ENCODE measurements around the gene PPARGC1A. TPM values are rescaled to one million over a fixed set of nuclear protein-coding genes. Genes with fewer than 3 reads are reported as not detected.

The PPARGC1A gene
- total and polyA plus RNA-seq, 2 donors (not counting 1 experiment from before 2014, with no cell fraction given), result not detected

GRCh38 chr4:23857367-23857959 is 32.4 kb downstream of the PPARGC1A start:
- DNase-seq (no peak), ATAC-seq (ENCODE audit: low read depth) (no peak)
- Mint-ChIP-seq H3K4me3 (no peak overlapping the region), H3K27ac (no peak overlapping the region), H3K27me3 (no peaks in the 10 kb centered on the region), H3K9me3 (ENCODE audit: insufficient read depth) (peaks cover 1% of the 10 kb centered on the region), H3K4me1 (no peaks in the 10 kb centered on the region)
- H4K20me1 ChIP-seq (ENCODE audit: control insufficient read depth, insufficient read depth, low read length, poor library complexity, severe bottlenecking), result no peaks in the 10 kb centered on the region
- H3K27me3 ChIP-seq (replicated peaks in 1 of 4; ENCODE audit: control extremely low read depth in 1 of 4, control insufficient read depth in 3 of 4, insufficient read depth in 4 of 4, low read length in 3 of 4), result no peaks in the 10 kb centered on the region
- no peak overlapping the region for H3K4me2 ChIP-seq (replicated peaks; ENCODE audit: low read depth, low read length, poor library complexity, severe bottlenecking)
- intact Hi-C loops (cut with micrococcal nuclease), result no loop called here
- ChIA-PET CTCF (no interaction called here), POLR2A (no interaction called here)
- 95% methylated on average over 2 of the region's 4 CpGs for WGBS (ENCODE audit: insufficient coverage)
- TF ChIP-seq, protein P1, sequence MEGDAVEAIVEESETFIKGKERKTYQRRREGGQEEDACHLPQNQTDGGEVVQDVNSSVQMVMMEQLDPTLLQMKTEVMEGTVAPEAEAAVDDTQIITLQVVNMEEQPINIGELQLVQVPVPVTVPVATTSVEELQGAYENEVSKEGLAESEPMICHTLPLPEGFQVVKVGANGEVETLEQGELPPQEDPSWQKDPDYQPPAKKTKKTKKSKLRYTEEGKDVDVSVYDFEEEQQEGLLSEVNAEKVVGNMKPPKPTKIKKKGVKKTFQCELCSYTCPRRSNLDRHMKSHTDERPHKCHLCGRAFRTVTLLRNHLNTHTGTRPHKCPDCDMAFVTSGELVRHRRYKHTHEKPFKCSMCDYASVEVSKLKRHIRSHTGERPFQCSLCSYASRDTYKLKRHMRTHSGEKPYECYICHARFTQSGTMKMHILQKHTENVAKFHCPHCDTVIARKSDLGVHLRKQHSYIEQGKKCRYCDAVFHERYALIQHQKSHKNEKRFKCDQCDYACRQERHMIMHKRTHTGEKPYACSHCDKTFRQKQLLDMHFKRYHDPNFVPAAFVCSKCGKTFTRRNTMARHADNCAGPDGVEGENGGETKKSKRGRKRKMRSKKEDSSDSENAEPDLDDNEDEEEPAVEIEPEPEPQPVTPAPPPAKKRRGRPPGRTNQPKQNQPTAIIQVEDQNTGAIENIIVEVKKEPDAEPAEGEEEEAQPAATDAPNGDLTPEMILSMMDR (IDR thresholded peaks at IDR 0.05), result no peak
- TF ChIP-seq EZH2 (IDR thresholded peaks at IDR 0.05; ENCODE audit: borderline replicate concordance, insufficient read depth, low read depth, low read length, poor library complexity, severe bottlenecking), result no peak
- no peak overlapping the region for H3K27ac ChIP-seq (ENCODE audit: low read length in 2 of 2)
- H3K9ac ChIP-seq (ENCODE audit: low read length), result no peak overlapping the region
- no peaks in the 10 kb centered on the region for H3K4me1 ChIP-seq (ENCODE audit: control insufficient read depth in 2 of 2, insufficient read depth in 2 of 2, low read length in 2 of 2)
- no peaks in the 10 kb centered on the region for H3K9me3 ChIP-seq (ENCODE audit: control extremely low read depth in 1 of 3, control insufficient read depth in 2 of 3, insufficient read depth in 1 of 3, low read length in 2 of 3)
- no peak overlapping the region for H3K4me3 ChIP-seq (ENCODE audit: control extremely low read depth in 1 of 5, extremely low read depth in 1 of 5, insufficient read depth in 1 of 5, low read depth in 2 of 5, low read length in 4 of 5)
- no peaks in the 10 kb centered on the region for H3K79me2 ChIP-seq (ENCODE audit: control insufficient read depth, insufficient read depth, low read length)
- H3K36me3 ChIP-seq (replicated peaks in 1 of 2; ENCODE audit: control extremely low read depth in 1 of 2, control insufficient read depth in 1 of 2, extremely low read depth in 1 of 2, insufficient read depth in 2 of 2, low read length in 1 of 2), result no peaks in the 10 kb centered on the region
- no peak overlapping the region for H2AFZ ChIP-seq (ENCODE audit: insufficient read depth, low read depth, low read length, poor library complexity, severe bottlenecking)

DNA sequence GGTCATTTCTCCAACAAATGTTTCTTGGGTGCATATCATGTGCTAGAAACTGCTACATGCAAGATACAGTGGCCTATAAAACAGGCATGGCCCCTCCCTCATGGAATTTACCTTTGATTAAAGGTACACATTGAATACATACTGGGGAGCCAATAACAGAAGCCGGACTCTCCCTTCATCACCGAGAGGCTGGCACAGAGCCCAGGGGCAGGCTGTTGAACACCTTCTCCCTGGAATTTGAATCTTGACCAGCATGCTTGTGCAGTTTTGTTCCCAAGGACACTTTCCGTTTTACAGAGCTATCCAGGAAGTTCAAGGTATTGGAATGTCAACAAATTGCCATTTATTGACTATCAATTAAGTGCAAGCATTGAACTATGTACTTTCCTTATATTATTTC is 33.2 kb downstream of the PPARGC1A start:
- Mint-ChIP-seq H3K4me3 (no peak overlapping the region), H3K27me3 (no peaks in the 10 kb centered on the region), H3K9me3 (ENCODE audit: insufficient read depth) (peaks cover 4% of the 10 kb centered on the region), H3K27ac (no peak overlapping the region), H3K4me1 (no peaks in the 10 kb centered on the region)
- H3K36me3 ChIP-seq (replicated peaks in 1 of 2; ENCODE audit: control extremely low read depth in 1 of 2, control insufficient read depth in 1 of 2, extremely low read depth in 1 of 2, insufficient read depth in 2 of 2, low read length in 1 of 2), result no peaks in the 10 kb centered on the region
- H3K4me3 ChIP-seq (ENCODE audit: control extremely low read depth in 1 of 5, extremely low read depth in 1 of 5, insufficient read depth in 1 of 5, low read depth in 2 of 5, low read length in 4 of 5), result no peak overlapping the region
- no peak overlapping the region for H3K4me2 ChIP-seq (replicated peaks; ENCODE audit: low read depth, low read length, poor library complexity, severe bottlenecking)
- TF ChIP-seq, protein P1 (IDR thresholded peaks at IDR 0.05), result no peak
- no peak for TF ChIP-seq EZH2 (IDR thresholded peaks at IDR 0.05; ENCODE audit: borderline replicate concordance, insufficient read depth, low read depth, low read length, poor library complexity, severe bottlenecking)
- intact Hi-C loops (cut with micrococcal nuclease), result no loop called here
- H2AFZ ChIP-seq (ENCODE audit: insufficient read depth, low read depth, low read length, poor library complexity, severe bottlenecking), result no peak overlapping the region
- H3K4me1 ChIP-seq (ENCODE audit: control insufficient read depth in 2 of 2, insufficient read depth in 2 of 2, low read length in 2 of 2), result no peaks in the 10 kb centered on the region
- H4K20me1 ChIP-seq (ENCODE audit: control insufficient read depth, insufficient read depth, low read length, poor library complexity, severe bottlenecking), result no peaks in the 10 kb centered on the region
- CTCF ChIA-PET, result no interaction called here
- DNase-seq (no peak), ATAC-seq (ENCODE audit: low read depth) (no peak)
- no peak overlapping the region for H3K27ac ChIP-seq (ENCODE audit: low read length in 2 of 2)
- H3K9ac ChIP-seq (ENCODE audit: low read length), result no peak overlapping the region
- POLR2A ChIA-PET, result no interaction called here
- WGBS (ENCODE audit: insufficient coverage), result 93% methylated on average over 2 of the region's 3 CpGs
- no peaks in the 10 kb centered on the region for H3K27me3 ChIP-seq (replicated peaks in 1 of 4; ENCODE audit: control extremely low read depth in 1 of 4, control insufficient read depth in 3 of 4, insufficient read depth in 4 of 4, low read length in 3 of 4)
- H3K9me3 ChIP-seq (ENCODE audit: control extremely low read depth in 1 of 3, control insufficient read depth in 2 of 3, insufficient read depth in 1 of 3, low read length in 2 of 3), result no peaks in the 10 kb centered on the region
- no peaks in the 10 kb centered on the region for H3K79me2 ChIP-seq (ENCODE audit: control insufficient read depth, insufficient read depth, low read length)

Data from B cell (primary cell).